GM12872 (cell line): ENCODE results near the gene SLC6A19.

Experiments used
- TF ChIP-seq, protein P1 (sequence below): IDR thresholded peaks from 3 replicates; pipeline ENCODE4 v1.5.1; 2011; ENCODE audit warnings: low read depth, mild to moderate bottlenecking, low read length, moderate library complexity; ENCODE audit not compliant: insufficient read depth

The SLC6A19 gene

DNA sequence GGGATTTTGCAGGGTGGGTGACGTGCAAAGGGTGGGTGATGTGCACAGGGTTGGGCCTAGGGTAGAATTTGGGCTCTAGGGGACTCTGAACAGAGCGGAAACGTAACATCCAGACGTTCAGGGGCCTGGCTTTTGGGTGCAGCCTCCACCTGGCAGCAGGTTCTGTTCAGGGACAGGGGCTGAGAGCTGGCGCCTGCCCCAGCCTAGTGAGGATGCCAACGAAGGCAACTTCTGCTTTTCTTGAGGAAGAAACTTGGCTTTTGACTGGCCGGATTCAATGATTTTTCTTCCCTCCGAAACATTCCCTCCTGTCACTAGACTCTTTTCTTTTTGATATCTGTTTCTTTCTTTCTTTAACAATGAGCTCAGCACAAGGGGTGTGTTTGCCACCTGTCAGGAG is 38.6 kb upstream of the SLC6A19 start:
- TF ChIP-seq, protein P1, sequence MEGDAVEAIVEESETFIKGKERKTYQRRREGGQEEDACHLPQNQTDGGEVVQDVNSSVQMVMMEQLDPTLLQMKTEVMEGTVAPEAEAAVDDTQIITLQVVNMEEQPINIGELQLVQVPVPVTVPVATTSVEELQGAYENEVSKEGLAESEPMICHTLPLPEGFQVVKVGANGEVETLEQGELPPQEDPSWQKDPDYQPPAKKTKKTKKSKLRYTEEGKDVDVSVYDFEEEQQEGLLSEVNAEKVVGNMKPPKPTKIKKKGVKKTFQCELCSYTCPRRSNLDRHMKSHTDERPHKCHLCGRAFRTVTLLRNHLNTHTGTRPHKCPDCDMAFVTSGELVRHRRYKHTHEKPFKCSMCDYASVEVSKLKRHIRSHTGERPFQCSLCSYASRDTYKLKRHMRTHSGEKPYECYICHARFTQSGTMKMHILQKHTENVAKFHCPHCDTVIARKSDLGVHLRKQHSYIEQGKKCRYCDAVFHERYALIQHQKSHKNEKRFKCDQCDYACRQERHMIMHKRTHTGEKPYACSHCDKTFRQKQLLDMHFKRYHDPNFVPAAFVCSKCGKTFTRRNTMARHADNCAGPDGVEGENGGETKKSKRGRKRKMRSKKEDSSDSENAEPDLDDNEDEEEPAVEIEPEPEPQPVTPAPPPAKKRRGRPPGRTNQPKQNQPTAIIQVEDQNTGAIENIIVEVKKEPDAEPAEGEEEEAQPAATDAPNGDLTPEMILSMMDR: no peak

DNA sequence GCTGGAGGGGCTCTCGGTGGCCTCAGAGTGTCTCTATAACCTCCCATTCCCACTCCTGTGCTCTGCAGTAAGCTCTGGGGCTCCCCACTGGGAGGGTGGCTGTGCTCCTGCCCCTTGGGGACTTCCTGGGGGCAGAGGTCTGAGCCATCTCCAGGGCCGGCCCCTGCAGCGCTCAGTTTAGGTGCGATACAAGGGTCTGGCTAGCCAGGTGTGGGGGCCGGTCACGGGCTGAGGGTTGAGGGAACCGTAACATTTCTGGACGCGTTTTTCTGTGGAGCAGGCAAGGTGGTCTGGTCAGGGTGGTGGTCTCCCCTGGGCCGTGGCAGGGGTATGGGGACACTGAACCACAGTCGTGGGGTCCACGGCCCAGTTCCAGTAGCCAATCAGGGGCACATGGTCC is 38.0 kb upstream of the SLC6A19 start:
- TF ChIP-seq, protein P1: no peak

DNA sequence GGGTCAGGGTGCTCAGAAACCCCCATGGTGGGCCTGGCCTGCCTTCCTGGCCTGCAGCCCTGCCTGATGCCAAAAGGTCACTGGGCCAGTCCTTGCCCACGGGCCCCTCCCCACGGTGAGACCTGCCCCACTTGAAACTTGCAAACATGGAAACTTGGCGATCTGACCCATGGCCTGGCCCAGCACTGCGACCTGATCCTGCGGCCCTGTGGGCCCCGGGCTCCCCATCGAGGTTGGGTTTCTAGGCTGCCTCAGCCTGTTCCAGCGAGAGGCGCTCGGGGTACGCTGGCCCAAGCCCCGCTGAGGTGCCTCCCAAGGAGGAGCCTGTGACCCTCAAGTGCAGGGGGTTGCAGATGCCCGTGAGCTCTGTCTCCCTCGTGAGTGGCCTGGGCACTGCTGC is 37.5 kb upstream of the SLC6A19 start:
- TF ChIP-seq, protein P1: no peak

DNA sequence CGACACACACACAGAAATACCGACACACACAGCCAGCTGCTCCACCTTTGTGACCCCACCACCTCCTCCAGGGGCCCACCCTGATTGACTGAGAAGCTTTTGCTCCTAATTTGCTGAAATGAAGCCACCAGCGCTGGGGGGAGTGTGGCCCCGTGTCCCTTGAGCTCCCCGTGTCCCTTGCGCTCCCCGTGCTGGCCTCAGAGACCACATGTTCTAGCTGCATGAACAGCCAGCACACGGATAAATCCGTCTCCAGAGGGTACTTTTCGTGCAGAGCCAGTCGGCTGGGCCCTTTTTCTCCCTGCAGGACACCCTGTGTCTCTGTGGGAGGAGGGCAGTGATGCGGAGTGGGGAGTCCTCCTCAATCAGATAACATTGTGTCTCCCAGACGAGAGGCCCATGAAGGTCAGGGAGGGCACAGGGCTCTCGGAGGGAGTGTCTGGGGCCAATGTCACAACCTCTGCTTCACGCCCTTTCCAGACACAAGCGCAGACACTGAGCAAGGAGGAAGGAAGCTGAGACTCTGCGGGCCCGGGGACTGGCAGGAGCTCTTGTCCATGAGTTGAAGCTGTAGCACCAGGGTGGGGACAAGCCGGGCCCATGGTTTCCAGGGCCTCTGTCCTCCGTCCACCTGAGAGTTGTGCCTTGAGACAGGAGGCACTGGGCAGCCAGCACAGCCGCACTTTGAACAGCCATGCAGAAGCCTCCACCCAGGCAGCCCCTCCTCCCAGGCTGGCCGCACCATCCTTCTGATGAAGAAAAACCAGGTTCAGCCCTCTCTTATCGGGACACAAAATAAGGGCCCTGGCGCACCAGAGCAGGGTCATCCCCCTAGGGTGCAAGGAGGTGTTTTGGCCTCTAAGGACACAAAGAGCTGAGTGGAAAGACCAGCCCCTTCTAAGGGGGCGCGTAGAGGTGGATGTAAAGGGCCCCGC is 36.4 kb upstream of the SLC6A19 start:
- TF ChIP-seq, protein P1: no peak

DNA sequence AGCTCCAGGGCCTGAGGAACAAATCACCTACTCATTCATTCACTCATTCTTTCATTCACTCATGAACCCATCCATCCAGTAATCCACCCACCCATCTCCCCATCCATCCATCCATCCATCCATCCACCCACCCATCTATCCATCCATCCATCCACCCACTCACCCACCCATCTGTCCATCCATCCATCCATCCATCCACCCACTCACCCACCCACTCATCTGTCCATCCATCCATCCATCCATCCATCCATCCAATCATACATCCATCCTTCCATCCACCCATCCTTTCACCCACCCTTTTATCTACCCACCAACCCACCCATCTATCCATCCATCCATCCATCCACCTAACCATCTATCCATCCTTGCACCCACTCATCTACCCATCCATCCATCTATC is 35.5 kb upstream of the SLC6A19 start:
- TF ChIP-seq, protein P1: no peak

DNA sequence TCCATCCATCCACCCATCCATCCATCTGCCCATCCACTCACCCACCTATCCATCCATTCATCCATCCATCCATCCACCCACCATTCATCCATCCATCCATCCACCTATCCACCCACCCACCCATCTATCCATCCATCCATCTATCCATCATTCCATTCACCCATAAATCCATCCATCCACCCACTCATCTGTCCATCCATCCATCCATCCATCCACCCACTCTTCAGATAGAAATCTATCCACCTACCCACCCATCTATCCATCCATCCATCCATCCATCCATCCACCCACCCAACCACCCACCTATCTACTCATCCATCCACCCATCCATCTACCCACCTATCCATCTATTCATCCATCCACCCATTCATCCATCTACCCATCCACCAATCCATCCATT is 35.0 kb upstream of the SLC6A19 start:
- TF ChIP-seq, protein P1: no peak

DNA sequence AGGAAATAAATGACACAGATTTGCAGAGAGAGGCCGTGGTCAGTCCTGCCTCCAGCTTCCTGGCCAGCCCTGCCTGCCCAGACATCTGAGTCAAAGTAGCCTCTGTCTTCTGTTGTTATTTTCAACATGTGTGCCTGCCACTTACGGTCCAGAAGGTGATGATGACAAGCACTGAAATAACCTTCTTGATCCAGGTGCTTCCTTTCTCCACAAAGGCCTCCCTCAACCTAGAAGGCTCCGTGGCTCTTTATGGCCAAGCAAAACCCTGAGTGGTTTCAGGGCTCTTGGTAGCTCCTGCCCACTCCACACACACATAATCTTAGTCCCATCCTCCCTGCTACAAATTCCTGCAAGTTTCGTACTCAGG is 34.1 kb upstream of the SLC6A19 start:
- TF ChIP-seq, protein P1: no peak
